GM19468 (cell line): ENCODE measurements around the gene MCC.
"Not testable (repeated sequence)": the region's sequence is repeated elsewhere in the genome, so short reads cannot be mapped to it uniquely, and the experiment has no call there.

Experiments
- ATAC-seq: cut with Tn5 transposase; IDR thresholded peaks from one replicate; pipeline ENCODE4 v1.9.1; 2021; ENCODE audit warnings: mild to moderate bottlenecking, moderate library complexity, moderate number of reproducible peaks; ENCODE audit not compliant: unreplicated experiment; ENCODE audit errors: extremely low read depth

Gene MCC

DNA sequence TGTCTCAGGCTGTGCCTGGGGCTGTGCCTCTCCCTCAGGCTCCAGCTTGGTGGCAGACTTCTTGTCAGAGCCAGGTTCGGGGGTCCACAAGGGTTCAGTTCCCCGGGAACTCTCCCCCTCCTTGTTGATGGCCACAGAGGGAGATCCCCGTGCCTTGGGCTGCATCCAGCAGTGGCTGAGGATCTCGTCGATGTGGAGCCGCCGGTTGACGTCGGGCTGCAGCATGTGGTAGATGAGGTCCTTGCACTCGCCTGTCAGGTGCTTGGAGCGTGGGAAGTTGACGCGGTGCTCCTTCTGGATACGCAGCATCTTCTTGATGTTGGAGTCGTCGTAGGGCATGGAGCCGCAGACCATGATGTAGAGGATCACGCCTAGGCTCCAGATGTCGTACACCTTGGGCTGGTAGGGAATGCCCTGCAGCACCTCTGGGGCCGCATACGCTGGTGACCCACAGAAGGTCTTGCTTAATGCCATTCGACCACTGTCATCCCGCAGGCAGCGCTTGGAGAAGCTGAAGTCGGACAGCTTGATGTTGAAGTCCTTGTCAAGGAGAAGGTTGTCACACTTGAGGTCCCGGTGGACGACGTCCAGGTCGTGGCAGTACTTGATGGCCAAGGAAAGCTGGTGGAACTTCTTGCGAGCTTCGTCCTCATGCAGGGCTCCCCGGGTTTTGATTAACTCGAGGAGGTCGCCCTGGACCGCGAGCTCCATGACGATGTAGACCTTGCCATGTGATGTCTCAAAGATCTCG is 54.2 kb downstream of the MCC start:
- ATAC-seq, result no peak

DNA sequence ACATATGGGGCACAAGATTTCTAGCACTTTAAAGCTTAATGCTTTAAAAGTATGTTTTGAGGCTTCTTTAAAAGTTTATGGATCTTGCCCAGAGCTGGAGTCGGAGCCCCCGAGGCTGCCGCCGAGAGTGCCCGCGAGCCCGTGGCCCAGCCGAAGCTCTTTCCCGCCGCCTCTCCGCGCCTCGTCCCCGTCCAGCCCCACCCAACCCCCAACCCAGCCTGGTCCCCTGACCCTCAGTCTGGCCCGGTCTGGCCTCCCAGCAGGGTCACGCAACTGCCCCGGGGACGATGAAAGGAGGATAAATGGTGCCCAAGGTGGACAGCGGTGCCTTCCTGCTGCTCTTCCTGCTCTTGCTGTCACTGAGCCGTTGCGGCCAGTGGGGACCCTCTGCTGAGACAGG is 55.2 kb downstream of the MCC start:
- no peak for ATAC-seq

DNA sequence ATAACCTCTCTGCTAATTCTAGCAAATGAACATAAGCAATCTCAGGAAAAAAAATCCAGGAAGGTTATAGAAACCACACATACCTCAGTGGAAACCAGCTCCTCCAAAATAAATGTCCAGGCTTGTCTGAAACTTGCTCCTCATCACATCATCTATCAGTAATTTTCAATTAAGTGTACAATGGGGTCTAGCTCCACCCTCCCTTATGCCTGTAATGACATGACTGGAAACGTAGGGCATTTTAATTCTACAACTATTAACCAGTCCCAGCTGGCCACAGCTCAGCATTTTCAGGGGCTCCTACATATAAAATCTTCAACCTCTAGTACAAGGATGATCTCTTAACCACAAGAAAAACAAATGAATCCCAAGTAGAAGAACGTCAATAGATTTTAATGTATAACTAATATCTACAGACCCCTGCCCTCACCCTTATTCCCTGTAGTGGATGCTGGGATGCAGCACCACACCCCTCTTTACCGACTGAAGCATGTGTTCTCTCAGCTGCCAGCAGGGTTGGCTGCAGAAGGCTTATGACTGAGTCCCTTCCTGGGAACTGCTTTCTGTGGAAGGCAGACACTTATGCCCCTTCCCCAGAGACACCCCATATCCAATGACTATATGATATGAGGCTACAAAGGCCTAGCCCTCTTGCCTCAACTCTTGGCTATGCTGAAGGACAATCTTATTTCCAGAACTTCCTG is 60.2 kb downstream of the MCC start:
- ATAC-seq, result no peak

DNA sequence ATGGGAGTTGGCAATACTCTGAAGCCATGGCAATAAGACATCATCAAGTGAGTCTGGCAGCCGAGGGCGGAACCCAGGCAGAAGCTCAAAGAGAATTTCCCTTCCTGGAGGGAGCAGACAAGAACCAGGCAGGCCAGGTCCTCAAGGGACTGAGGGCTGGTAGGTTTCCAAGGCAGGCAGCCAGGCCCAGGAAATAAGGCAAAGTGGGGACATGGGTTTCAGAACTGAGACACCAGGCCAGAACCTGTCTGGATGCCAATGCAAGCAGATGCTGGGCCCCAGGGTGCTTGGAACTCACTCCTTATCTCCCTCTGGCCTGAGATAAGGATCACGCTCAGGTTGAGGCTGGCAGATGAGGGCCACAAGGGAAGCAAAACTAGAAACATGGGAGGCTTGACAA is 62.3 kb downstream of the MCC start:
- no peak for ATAC-seq

DNA sequence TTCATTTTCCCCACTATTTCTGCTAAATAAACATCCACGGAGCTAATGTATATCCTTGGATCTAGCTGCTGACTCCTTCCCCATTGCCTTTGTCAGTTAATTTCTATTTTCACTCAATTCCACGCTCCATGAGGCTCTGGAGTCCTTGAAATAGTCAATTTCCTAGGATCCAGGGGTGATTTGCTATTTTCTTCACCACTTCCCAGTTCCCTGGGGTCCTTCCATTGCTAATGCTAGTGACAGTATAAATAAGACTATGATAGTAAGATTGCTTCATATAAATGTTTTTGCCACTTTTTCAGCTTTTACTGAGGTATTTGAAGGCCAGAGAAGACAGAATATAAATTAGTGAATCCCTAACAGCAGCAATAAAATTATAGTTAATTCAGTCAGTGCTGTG is 66.6 kb downstream of the MCC start:
- ATAC-seq, result no peak

DNA sequence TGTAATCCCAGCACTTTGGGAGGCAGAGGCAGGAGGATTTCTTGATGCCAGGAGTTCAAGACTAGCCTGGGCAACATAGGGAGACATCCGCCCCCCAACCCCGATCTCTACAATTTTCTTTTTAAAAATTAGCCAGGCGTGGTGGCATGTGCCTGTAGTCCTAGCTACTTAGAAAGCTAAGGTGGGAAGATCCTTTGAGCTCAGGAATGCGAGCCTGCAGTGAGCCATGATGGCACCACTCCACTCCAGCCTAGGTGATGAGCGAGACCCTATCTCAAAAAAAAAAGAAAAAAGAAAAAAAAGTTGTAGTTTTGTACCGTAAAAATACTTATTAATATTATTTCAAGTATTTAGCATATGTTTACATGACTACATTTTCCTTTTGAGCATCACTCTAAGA is 82.7 kb downstream of the MCC start:
- no peak for ATAC-seq

DNA sequence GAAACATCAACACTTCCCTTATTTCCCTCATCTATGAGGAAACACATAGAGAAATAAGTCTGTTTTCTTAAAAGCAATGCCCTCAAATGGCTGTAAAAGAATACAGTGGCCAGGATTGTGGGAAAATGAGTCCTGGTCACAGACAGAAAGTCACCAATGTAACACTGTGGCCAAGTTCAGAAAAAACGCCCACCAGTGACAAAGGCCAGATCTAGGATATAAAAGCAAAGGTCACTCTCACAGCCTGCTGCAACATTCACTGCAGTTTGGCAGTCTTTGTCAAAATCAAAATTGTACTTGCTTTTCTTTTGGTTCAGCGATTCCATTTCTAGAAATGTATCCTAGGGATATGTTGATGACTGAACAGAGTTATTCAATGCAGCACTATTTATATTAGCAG is 84.0 kb downstream of the MCC start:
- no peak for ATAC-seq

DNA sequence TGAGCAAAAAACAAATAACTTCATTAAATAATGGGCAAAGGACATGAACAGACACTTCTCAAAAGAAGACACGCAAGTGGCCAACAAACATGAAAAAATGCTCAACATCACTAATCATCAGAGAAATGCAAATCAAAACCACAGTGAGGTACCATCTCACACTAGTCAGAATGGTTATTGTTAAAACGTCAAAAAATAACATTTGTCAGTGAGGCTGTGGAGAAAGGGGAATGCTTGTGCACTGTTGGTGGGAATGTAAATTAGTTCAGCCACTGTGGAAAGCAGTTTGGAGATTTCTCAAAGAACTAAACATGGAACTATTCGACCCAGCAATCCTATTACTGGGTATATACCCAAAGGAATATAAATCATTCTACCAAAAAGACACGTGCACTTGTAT is 90.3 kb downstream of the MCC start:
- not testable (repeated sequence) for ATAC-seq

DNA sequence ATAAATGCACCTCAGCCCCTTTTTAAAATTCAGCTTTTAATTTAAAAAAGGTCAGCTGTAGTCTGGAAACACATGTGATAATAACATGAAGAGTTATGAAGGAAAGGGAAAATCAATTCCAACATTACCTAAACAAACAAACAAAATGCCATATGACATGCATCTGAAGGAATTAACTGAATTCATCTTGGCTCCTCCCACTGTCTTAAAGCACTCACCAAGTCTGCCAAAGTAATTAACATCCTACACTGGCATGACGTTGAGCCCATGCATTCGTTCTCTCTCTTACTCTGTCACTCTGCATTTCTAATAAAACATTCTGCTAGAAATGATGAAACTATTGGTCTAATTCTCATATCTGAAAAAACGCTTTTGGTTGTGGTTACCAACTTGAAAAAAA is 91.2 kb downstream of the MCC start:
- ATAC-seq, result no peak

DNA sequence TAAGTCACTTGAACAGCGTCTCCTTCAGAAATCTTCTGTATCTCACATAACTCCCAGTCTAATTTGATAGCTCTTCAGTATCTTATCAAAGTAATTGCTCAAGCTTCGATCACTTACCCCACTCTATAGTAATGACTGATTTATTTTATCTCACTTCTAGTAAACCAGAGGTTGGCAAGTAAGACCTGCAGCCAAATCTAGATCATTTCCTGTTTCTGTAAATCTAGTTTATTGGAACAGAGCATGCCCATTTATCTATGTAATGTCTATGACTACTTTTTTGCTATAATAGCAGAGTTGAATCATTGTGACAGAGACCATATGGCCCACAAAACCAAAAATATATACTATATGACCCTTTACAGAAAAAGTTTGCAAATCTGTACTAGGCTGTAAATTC is 93.6 kb downstream of the MCC start:
- ATAC-seq, result no peak

DNA sequence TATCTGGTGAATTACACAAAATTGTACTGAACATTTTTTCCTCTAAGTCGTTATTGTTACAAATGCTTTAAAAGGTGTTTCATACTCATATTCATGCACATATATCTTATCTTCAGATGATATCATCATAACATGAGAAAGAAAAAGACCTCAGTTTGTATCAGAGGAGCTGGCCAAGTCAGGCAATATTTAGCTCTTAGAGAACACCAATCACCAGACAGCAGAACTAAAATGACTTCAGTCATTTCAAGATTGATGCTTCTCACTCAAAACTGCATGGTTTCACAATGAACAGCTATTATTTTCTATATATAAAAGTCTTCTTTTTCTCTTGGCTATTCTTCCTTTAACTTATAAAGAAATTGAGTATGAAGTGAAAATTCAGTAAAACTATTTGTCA is 98.0 kb downstream of the MCC start:
- ATAC-seq, result no peak

DNA sequence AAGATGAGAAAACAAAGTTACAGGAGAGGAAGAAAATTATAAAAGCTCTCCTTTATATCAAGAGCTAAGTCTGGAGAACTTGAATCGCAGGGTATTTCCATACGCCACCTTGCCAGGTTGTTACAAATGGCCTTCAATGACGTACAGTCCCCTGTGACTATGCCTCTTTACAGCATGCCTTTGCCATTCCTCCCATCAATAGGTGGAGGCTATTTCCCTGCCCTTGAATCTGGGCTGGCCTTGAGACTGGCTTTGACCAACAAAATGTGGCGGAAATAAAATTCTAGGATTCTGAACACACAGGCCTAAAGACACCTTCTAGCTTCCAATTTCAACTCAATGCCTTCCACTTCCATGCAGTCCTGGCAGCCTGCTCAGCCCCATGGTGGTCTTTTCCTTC is 99.1 kb downstream of the MCC start:
- ATAC-seq, result no peak

DNA sequence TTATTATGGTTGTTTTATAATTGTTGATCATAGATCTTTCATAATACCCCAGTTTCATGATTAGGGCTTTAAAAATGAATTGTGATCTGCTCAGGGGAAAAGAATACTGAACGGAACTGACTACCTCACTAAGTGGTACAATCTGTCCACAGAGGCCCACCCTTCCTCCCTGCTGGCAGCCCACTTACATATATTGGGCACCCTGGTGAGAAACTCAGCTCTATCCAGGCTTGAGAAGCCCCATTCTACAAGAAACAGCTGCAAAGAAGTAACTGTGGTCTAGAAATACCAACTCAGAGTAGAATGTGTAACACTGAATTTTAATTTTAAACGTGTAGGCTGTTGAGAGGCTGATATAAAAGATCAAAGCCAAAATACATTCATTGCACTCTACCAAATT is 100.4 kb downstream of the MCC start:
- ATAC-seq, result no peak

DNA sequence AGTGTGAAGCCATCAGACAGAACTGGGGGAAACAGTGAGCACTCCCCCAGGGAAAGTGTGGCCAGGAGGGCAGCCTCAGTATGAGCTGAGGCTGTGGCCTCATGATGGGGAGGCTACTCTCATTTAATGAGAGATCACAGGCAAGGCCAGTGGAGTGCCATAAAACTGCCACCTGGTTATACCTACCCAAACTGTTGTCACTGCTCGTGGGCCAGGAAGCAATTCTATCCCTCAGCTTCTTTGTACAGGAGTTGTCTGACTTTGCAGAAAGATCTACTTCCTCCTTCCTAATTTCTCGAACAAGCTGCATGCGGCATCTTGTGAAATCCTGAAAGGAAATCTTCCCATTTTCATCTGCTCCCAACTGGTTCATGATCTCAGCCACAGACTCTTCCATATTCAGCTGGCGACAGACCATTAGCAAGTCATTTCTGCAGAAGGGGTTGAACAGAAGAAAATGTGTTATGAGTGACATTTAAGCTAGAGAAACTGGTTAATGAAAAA is 103.4 kb downstream of the MCC start:
- ATAC-seq, result no peak

DNA sequence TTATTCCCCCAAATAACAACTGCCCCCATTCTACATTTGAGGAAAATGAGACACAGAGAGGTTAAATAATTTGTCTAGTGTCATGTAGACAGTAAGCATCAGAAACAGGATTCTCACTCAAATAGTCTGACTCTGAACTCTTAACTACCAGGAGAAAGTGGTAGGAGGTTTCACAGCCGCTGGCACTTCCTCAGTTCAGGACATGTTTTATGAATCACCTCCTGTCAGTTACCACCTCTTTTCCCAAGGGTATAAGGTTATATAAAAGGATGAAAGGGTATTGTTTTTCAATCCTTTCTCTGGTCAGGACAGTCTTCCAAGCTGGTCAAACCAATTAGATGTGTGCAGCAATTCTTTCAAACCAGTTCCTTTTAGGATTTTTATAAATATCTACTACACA is 105.5 kb downstream of the MCC start:
- no peak for ATAC-seq

DNA sequence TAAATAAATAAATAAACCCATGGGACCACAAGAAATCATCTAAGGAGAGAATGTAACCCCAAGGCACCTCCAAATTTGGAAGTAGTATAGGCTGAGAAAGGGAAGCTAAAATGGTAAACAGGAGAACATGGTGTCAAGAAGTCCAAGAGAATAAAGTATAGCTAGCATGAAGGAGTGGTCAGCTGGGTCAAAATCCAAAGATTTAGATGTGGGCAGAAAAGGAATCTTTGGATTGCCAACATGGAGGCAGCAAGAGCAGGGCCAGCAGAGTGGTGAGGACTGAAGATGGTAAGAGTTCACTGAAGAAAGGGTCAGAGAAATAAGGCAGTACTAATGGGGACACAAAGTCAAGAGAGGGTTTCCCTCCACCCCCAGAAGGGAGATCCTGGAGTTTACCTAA is 106.5 kb downstream of the MCC start:
- no peak for ATAC-seq

DNA sequence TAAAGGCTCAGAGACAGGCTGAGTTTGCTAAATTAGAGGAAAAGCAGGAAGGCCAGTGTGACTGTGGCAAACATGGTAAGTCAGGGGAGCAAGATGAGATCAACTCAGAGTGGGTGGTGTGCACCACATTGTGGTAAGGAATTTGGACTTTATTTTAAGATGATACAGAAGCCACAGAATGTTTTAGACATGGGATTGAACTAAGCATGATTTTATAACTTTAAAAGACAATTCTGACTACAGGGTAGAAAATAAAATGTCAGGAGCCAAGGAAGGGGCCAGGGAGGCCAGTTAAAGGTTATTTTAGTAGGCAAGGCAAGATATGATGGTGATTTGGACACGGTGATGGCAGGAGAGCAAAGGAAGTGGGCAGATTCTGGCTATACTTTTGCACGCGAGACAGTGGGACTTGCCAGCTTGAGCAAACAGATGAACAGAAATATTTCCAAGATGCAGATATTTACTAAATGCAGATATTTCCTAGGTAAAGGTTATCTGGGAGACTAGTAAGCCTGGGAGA is 107.4 kb downstream of the MCC start:
- ATAC-seq, result no peak

DNA sequence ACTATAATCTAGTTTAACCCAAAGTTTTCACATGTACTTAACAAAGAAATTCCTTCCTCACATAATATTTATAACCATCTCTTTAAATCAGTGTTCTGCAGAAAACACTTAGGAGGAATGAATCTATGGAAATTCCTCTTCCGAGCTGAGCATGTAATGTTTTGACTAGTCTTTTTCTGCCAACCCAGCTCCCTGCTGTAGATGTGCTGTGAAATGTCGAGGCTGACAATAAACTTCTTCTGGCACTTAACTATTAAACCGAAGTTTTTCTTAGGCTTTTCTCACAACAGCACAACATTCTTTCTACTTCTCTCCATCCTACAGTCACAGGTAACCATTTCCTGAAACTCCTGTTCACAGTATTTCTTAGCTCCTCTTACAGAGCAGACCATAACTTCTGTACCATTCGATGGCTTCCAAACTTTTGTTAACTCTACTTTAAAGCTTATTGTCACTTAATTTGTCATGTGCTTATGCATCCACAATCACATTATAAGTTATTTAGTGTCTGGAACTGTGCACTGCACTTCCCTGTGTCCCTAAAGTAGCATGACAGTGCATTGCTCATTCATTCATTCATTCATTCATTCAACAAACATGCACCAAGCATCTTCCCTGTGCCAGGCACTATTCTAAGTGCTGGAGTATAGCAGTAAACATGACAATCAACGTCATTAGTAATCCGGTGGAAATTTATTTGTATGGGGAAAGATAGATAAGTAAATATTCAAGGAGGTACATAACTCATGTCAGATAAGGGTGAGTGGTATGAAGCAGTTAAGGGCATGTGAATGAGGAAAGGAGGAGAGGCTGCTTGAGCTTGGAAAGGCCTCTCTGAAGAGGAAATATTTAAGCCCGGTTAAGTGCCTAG is 108.1 kb downstream of the MCC start:
- no peak for ATAC-seq

DNA sequence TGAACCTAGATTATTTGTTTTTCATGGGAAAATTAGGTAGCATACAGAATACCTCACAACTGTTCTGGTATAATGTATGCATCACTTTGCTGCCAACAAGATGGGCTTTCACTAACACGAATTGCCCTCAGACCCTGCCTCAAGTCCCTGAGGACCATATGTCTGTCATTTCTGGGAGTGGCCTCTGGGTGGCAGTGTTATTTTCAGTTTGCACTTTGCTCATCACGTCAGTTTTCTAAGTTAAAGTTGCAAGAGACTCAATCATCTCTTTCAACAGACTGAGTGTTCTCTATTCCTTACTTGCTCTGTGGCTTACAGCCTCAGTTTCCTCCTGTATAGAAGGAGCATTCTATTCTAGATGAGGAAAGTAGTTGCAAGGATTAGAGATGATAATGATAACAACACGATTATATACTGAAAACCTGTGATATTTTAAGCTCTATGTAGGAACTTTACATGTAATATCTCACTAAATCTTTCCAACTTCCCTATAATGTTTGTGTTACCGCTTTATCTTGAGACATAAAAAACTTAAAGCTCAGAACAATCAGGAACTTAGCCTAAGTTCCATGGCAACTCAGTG is 109.2 kb downstream of the MCC start:
- ATAC-seq, result peak; percentile 48

DNA sequence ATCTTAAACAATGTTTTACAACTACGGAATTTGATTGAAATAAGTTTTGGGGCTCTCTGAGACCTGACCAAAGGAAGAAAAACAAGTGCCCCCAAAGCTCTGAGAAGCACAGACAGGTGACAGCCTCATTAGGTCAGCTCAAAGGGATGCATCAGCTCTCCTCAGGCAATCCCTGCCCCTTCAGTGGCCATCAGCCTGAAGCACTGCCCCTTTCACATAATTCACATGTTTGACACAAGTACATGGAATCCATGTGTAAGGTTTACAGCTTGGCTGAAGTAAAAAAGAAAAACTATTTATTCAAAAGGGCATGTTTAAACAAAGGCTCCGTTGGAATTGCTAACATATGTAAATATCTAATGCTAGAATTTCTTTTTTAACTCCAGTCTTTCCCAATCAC is 109.7 kb downstream of the MCC start:
- ATAC-seq, result no peak
